Amygdala (tissue), 56 donors: ENCODE data around the gene NR1H4.
A peak's percentile ranks its signal among the peaks of the same experiment; 100 is the strongest.
"Not testable (repeated sequence)": the region's sequence is repeated elsewhere in the genome, so short reads cannot be mapped to it uniquely, and the experiment has no call there.

Experiments
- DNase-seq, 56 donors: peaks; one replicate each; lab custom pipeline; 2025; lab: John Stamatoyannopoulos, UW

The NR1H4 gene

GRCh38 chr12:100504804-100505203 is 31.1 kb downstream of the NR1H4 start:
- no peak for DNase-seq

- DNase-seq = no peak
These were observed 35.1 kb downstream of the NR1H4 start for GRCh38 chr12:100508751-100509150.

DNA sequence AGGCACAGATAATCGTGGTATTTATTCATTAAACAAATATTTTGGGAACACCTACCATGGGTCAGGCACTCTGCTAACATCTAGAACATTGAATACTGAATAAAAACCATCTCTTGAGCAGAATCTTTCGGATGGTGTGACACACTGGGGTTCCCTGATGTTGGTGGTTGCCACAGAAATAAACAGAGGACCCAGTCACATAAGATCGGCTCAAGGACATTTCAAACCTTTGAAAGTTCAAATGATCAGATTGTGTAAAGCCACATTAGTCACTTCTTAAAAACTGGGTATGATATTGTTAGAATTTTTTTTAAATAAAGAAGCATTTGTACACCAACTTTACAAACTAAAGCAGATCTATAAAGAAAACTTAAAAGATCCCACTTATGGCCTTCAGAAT is 39.0 kb downstream of the NR1H4 start:
- no peak for DNase-seq

- DNase-seq = no peak
These were observed 42.3 kb downstream of the NR1H4 start for GRCh38 chr12:100515968-100516367.

DNA sequence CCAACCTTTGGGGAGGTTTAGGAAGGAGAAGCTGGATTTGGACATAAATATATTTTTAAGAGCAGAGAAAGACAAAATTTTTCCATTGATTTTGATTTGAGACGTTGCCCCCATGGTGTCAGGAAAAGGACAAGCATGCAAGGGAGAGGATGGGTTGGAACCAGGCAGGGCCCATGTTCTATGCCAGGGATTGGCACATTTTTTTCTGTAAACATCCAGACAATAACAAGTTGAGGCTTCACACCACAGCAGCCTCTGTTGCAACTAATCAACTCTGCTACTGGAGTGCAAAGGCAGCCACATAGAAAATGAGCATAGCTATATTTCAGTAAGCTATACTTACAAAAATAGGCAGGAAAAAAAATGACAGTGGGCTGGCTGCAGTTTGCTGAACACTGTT is 44.7 kb downstream of the NR1H4 start:
- no peak for DNase-seq

- no peak for DNase-seq
These were observed 46.5 kb downstream of the NR1H4 start for GRCh38 chr12:100520048-100520769.

DNA sequence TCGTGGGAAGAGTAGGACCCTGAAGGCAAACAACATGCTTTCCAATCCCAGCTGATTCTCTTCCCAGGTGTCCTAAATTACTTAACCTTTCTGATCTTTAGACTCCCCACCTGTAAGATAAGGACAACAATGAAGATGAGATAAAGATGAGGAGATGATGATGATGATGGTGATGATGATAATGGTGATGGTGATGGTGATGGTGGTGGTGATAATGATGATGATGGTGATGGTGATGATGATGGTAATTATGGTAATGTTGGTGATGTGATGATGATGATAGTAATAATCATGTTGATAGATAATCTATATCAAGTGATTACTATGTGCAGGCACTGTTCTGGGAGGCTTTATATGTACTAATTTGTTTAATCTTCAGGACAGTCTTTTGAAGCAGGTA is 48.3 kb downstream of the NR1H4 start:
- DNase-seq = no peak

GRCh38 chr12:100528034-100528433 is 54.4 kb downstream of the NR1H4 start:
- no peak for DNase-seq

DNA sequence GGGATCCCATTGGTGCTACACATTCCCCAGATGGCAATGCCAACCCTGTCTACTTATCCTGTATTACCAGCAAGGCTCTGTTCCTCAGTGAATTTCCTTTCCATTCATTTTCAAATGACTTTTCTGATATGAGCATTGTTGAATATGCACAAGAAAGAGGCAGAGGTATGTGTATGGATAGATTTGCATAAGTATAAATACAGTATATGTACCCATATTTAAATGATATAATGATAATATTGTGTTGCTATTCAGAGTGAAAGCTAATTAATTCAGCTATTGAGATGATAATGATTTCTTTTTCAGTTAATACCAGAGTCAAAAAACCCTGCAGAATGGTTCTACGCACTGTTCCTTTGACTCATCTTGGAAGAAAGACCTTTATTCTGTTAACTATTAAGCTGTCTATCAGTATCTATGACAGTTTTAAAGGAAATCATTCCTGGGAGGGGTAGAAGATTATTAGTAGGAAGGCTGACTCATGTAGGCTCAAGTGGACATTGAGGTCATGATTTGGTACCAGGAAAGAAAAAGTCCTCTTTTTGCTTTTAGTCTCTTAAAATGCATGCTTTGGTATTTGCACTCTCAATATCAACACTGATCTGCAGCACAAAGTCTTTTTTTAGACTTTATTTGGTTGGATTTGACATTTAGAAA is 54.9 kb downstream of the NR1H4 start:
- DNase-seq = no peak

- no peak for DNase-seq
These were observed 56.2 kb downstream of the NR1H4 start for GRCh38 chr12:100529756-100530350.

- DNase-seq = no peak
These were observed 59.7 kb downstream of the NR1H4 start for GRCh38 chr12:100533376-100533775.

GRCh38 chr12:100534625-100535227 is 61.1 kb downstream of the NR1H4 start:
- DNase-seq = no peak

- DNase-seq = no peak
These were observed 65.5 kb downstream of the NR1H4 start for GRCh38 chr12:100539202-100539601.

DNA sequence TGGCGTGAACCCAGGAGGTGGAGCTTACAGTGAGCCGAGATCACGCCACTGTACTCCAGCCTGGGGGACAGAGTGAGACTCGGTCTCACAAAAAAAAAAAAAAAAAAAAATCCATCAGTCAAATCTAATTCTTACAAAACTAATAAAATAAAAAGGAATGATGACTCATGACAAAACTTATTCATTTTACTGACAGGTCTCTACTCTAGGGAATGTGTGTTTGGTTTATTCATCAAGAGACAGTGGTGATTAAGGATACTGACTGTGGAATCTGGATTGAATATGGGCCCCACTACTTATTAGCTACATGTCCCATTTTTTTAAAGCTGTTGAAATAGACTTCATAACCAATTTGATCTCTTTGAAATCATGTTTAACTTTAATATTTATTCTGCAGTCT is 70.5 kb downstream of the NR1H4 start:
- no peak for DNase-seq

DNA sequence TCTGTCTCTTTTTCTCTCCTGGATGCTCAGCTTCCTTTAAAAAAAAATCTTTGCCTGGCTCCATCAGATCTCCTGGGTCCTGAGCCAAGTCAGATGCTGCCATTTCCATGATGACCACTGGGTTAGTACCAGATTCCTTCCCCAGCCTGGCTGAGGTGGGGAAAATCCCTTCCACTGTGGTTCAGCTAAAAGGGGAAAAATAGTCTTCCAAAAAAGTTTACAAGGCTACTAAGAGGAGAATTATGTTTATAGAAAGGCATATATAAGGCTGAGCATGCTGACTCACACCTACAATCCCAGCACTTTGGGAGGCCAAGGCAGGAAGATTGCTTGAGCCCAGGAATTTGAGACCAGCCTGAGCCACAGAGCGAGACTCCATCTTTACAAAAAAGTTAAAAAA is 71.4 kb downstream of the NR1H4 start:
- no peak for DNase-seq

- DNase-seq = no peak
These were observed 80.3 kb downstream of the NR1H4 start for GRCh38 chr12:100553936-100554335.

- DNase-seq = peak in 8 of 56 donors; percentile 2 to 77 (median 14)
These were observed 81.0 kb downstream of the NR1H4 start for GRCh38 chr12:100554608-100555077.

GRCh38 chr12:100555722-100556121 is 82.1 kb downstream of the NR1H4 start:
- DNase-seq = no peak

DNA sequence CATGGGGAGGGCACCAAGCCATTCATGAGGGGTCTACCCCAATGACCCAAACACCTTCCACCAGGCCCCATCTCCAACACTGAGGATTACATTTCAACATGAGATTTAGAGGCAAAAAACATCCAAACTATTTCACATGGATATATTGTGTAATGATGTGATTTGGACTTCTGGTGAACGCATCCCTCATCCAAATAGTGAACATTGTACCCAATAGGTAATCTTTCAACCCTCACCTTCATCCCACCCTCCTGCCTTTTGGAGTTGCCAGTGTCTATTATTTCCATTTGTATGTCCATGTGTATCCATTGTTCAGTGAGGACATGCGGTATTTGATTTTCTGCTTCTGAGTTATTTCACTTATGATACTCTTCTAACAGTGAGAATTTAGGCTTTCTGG is 83.7 kb downstream of the NR1H4 start:
- no peak for DNase-seq

- DNase-seq = not testable (repeated sequence)
These were observed 85.6 kb downstream of the NR1H4 start for GRCh38 chr12:100559261-100559660.

DNA sequence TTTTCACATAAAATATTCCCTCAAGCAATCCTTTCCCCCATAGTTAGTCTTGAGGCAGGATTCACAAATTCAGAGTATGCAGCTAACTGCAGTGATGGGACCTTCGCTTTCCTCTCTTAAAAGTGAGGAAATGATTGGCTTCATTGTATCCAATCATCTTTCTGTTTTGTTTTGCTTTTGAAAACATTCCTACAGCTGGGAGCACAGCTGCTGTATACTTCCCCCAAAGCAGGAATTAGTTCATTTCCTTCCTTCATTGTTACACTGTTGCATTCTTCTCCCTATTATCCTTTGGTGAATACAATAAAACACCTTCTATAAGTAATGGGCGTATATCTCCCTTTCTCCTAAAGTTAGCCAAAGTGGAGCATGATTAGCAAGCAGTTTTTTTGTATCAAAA is 90.4 kb downstream of the NR1H4 start:
- DNase-seq = no peak
